HEK293T (cell line): ENCODE measurements around the gene CAPN2.

Experiments used
- FOXM1 ChIP-seq: fragments of 450-650 bp; IDR thresholded peaks from 2 replicates; pipeline ENCODE4 v1.6.1; 2017; ENCODE audit warnings: mild to moderate bottlenecking, borderline replicate concordance
- L3MBTL2 ChIP-seq: fragments of 450-650 bp; conservative IDR thresholded peaks from 2 replicates; pipeline ENCODE4 v1.6.1; 2016; ENCODE audit warnings: mild to moderate bottlenecking
- SUZ12 ChIP-seq: fragments of 450-650 bp; IDR thresholded peaks from 2 replicates; pipeline ENCODE4 v1.6.1; 2016; ENCODE audit warnings: mild to moderate bottlenecking
- ZNF384 ChIP-seq: fragments of 450-650 bp; IDR thresholded peaks from 2 replicates; pipeline ENCODE4 v1.6.1; 2016

- TF ChIP-seq SUZ12, result no peak
- no peak for TF ChIP-seq L3MBTL2
- TF ChIP-seq ZNF384, result no peak
- TF ChIP-seq FOXM1, result no peak
These were observed 107.6 kb downstream of the CAPN2 start for GRCh38 chr1:223819730-223820514.
